Activated CD8-positive, alpha-beta memory T cell treated with anti-CD3 and anti-CD28 coated beads for 48 hours (primary cell): ENCODE data around the gene HOXA5.

Source experiments
- DNase-seq, 3 experiments: peaks; one replicate each; pipeline ENCODE4 v3.0.0-alpha.2; 2020; ENCODE audit warnings: low read depth in 2 of 3, low spot score in 2 of 3

The HOXA5 gene

GRCh38 chr7:27171637-27172314 is 28.3 kb upstream of the HOXA5 start:
- no peak for DNase-seq

DNA sequence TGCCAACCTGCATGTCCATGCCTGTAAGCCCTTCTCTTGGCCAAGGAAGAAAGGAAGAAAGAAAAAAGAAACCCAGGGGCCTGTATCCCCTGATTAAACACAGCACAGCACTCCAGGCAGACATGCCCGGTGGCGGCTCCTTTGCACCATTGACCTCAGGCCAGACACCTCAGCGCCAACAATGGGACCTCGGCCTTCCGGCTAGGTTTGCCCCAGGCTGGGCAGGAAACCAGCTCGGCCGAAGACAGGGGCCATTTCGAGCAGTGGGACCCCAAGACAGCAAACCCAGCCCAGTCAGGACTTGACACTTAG is 27.8 kb upstream of the HOXA5 start:
- no peak for DNase-seq

DNA sequence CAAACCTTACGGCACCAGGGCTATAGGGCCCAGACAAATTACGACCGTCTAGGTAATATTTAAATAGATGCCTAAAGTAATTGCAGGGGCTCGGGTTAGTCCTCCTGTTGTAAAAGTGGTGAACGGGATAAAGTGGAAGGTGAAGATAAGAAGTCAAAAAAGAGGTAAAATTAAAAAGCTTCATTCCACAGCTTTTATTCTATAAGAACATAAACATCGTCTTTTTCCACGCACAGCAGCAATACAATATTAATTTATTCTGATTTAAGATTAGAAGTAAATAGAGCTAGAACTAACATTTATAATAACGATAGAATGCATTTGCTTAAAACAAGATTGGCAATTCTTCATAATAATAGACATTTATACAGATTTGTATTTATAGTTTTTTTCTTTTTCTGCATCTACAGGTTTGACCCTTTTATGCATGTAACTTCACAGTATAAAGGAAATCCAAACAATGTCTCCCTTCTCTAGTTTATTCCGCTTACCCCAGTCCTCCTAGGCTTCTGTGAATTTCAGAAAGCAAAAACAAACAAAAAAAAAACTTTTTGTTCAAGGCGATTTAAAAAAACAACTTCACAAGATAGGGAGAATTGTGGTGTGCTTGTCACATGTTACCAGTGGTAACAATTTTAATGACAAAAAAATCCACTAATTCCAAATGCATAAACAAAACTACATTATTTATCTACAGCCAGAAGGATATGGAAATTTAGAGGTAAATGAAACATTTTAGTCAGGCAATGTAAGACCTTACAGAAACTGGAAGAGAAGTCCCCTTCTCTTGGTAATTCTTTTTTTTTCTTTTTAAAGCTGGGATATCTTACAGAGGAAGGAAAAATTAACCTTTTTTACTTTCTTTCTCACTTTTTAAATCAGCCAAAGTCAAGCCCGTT is 27.2 kb upstream of the HOXA5 start:
- no peak for DNase-seq

GRCh38 chr7:27169658-27170425 is 26.4 kb upstream of the HOXA5 start:
- DNase-seq, result no peak

DNA sequence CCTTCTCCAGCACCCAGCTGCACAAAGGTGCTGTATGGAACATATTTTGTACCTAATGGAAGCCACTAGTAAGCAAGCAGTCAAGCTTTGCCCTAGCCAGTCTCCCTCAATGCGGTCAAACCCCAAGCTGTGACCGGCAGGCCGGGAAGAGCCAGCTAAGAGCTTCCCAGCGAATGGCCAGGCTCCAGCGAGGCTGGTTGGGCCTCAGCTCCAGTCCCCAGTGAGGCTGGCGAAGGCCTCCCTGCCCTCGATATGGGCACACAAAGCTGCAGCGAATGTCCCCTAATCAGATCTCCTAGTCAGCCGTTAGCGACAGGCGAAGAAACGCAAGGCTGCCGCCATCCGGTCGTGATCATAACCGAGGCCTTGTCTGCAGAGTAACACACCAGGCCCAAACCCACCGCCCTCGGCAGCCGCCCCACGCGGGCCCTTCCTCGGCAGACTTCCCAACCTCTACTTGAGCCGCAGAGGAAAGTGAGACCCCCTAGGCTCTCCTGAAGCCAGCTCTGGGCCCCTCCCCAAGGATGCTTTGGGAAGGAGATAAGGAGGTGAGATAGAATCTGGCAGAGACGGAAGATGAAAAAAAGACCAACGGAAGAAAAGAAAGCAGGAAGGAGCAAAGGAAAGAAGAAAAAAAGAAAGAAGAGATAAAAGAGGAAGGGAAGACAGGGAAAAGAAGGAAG is 24.9 kb upstream of the HOXA5 start:
- no peak for DNase-seq

- DNase-seq, result no peak
Observed at GRCh38 chr7:27167916-27168264, 24.4 kb upstream of the HOXA5 start.

DNA sequence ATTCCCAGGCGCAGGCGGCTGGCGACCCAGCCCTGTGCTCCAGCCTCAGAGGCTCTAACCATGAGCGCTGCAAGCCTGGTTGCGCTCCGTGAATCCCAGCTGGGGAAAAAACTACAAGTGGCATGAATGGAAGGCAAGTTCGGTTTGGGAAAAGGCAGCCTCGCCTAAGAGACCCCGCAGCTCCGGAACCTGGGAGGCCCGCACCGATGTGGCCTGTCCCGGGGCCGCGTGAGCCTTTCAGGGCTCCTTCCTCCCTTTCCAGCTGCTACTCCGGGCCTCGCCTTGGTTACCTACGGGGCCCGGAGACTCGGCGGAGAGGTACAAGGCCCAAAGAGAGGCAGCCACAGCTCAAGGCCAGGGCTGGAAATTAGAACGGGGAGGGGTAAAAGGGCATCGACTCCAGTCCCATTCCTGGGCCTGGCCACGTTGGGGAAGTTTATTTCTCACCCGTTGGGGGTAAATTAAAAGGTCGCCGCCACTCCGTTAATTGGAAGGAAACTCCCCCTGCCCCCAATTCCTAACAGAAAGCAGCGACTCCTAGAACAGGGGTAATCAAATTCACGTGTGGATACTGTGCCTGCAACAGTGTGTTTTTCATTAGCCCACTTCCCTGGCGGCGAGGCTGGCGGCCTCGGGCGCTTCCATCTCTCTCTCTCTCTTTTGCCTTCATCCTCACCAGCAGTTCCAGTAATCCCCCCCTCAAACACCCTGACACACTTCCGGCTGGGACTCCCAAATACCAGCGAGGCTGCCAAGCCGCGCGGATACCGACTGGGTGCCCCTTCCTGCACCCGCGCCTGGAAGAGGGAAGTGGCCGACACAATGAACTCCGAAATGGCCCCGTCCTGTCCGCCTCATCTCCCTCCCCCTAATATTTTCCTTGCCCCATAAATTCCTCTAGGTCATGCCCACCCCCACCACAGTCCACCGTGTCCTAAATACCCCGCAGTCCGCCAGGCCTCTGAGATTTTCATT is 23.3 kb upstream of the HOXA5 start:
- DNase-seq, result no peak

- no peak for DNase-seq
Observed at GRCh38 chr7:27165996-27166530, 22.6 kb upstream of the HOXA5 start.

DNA sequence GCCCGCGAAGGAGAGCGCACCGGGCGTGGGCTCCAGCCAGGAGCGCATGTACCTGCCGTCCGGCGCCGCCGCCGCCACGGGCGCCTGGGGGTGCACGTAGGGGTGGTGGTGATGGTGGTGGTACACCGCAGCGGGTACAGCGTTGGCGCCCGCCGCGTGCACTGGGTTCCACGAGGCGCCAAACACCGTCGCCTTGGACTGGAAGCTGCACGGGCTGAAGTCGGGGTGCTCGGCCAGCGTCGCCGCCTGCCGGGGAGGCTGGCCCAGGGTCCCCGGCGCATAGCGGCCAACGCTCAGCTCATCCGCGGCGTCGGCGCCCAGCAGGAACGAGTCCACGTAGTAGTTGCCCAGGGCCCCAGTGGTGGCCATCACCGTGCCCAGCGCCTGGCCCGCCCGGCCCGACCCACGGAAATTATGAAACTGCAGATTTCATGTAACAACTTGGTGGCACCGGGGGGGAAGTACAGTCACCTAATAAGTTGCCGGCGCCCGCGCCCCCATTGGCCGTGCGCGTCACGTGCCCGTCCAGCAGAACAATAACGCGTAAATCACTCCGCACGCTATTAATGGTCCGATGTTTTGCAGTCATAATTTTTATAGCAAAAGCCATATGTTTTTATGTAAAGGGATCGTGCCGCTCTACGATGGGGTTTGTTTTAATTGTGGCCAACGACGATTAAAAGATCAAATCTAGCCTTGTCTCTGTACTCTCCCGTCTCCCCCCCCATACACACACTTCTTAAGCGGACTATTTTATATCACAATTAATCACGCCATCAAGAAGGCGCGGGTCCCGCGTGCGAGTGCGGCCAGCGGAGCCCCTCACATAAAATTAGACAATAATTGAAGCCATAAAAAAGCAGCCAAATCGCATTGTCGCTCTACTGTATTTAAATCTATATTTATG is 21.9 kb upstream of the HOXA5 start, which contains the start of gene HOXA9:
Gene HOXA9 (minus strand): TSS at position 449 of the 907 bp plus-strand sequence. CDS start 80 bp downstream, at position 369.
- DNase-seq, result no peak

GRCh38 chr7:27164367-27165088 is 21.0 kb upstream of the HOXA5 start:
- DNase-seq, result no peak

- no peak for DNase-seq
Observed at GRCh38 chr7:27164045-27164366, 20.5 kb upstream of the HOXA5 start.

GRCh38 chr7:27163288-27164044 is 20.0 kb upstream of the HOXA5 start:
- no peak for DNase-seq

GRCh38 chr7:27162561-27163287 is 19.2 kb upstream of the HOXA5 start:
- DNase-seq, result no peak

DNA sequence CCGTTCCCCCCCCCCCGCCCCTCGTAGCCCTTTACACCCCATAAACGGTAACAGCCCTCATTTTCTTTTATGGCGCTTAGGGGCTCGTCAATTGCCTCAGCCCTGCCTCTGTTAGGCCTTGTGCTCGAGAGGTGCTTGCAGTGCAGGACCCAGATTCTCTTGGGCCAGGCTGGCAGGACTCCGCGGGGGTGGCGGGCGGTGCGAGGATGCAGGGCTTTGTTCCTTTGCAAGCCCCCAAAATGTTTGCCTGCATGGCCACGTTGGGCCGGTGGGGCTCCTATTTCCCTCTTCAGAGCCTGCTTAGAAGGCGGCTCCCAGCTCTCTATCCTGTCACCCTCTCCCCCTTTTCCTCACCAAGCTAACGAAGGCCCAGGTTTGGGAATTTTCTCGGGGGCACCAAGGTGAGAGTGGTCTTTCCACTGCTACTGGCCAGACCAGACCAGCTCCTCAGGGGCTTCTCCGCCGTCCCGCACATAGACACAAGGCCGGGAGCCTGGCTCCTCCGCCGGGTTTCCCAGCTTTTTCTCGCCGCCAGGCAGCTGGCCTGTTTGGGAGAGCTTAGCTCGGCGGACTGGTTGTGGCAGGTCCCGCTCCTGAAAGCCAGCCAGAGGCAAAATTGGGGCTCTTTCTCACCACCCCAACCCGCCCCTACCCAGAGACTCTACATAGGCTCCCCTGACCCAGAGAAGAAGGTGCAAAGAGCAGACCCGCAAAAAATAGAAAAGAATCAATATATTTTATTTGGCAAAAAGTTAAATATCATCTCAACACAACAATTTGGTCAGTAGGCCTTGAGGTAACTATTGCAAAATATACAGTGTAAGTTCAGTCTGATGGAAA is 18.5 kb upstream of the HOXA5 start:
- DNase-seq, result no peak

DNA sequence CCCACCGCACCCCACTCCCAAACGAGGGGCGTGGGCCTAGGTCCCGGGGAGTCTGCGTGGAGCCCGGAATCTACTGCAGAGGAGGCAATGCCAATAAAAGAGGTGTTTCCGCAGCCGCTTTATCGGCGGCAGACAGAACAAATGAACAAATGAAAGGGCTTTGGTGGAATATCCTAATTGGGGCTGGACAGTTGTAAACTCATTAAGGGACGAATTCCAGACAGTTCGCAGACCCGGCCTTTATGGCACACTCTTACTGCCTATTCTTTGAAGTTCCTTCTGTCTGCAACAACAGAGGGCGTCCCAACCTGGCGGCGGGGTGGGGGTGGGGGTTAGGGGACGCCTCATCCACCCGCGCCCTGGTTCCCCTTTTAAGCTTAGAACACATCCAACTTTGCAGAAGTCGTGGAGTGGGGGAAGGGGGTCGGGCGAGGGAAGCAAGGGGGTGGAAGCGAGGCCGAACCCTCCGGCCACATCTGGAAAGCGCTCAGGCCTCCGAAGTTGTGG is 17.8 kb upstream of the HOXA5 start:
- DNase-seq, result no peak
